Subcutaneous adipose tissue (tissue), 4 donors: ENCODE data around the gene CLTRN. TPM values are rescaled to one million over a fixed set of nuclear protein-coding genes. Genes with fewer than 3 reads are reported as not detected.

ENCODE experiments used
- total RNA-seq, 4 donors: library from RNA; depleted of rRNA; stranded (reverse); fragments of >200 nt; gene quantifications; one replicate each; pipeline ENCODE4 v1.1.0, GENCODE V29; 2016
- TF ChIP-seq, protein P1 (sequence below): fragments of 450-650 bp; IDR thresholded peaks from one replicate; pipeline ENCODE4 v1.5.1; 2016; ENCODE audit warnings: low read depth, mild to moderate bottlenecking, control low read depth, antibody characterized with exemption, moderate library complexity

CLTRN gene, protein sequence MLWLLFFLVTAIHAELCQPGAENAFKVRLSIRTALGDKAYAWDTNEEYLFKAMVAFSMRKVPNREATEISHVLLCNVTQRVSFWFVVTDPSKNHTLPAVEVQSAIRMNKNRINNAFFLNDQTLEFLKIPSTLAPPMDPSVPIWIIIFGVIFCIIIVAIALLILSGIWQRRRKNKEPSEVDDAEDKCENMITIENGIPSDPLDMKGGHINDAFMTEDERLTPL
- under 1 TPM in 3 of 4 donors, not detected in 1; 0.34 to 0.75 (median 0.49) TPM for total RNA-seq

DNA sequence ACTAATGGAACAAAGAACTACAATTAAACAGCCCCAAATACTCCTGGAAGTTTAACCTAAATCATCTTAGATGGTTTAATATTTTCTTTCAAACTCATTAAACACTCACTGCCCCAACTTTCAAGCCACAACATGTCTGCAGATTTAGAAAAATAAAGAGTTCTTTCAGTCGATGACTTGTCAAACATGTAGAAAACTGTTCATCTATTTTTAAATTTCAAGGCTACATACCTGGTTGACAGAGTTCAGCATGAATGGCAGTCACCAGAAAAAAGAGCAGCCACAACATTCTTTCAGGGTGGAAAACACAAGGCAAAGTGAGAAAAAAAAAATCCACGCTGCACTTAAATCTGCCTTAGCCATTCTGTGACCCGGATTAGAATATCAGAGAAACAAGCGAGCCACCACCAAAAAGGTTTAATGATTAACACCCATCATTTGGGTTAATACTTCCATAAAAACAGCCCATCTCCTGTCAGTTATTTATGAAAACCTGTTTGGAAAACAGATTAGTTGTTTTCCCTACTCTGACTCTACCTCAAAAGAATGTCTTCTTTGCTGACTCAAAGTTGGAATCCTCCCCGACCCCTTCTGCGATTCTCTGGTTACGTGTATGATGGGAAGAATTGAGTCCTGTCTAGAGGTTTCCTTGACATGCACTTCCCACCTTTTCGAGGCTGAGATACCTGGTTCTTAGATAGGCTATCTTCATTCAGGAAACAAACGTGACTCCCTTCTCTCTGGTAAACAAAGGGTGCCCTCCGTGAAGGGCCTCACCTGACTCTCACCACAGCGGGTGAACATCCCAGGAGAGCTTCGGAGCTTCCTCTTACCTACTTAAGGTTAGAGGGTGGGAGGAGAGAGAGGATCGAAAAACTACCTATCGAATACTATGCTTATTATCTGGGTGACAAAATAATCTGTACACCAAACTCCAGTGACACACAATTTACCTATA is at the start of gene CLTRN:
Gene CLTRN, minus strand, starts transcription at position 319 of the 958 bp plus-strand sequence. Its CDS starts 30 bp downstream, at position 289.
- TF ChIP-seq, protein P1, sequence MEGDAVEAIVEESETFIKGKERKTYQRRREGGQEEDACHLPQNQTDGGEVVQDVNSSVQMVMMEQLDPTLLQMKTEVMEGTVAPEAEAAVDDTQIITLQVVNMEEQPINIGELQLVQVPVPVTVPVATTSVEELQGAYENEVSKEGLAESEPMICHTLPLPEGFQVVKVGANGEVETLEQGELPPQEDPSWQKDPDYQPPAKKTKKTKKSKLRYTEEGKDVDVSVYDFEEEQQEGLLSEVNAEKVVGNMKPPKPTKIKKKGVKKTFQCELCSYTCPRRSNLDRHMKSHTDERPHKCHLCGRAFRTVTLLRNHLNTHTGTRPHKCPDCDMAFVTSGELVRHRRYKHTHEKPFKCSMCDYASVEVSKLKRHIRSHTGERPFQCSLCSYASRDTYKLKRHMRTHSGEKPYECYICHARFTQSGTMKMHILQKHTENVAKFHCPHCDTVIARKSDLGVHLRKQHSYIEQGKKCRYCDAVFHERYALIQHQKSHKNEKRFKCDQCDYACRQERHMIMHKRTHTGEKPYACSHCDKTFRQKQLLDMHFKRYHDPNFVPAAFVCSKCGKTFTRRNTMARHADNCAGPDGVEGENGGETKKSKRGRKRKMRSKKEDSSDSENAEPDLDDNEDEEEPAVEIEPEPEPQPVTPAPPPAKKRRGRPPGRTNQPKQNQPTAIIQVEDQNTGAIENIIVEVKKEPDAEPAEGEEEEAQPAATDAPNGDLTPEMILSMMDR: no peak

DNA sequence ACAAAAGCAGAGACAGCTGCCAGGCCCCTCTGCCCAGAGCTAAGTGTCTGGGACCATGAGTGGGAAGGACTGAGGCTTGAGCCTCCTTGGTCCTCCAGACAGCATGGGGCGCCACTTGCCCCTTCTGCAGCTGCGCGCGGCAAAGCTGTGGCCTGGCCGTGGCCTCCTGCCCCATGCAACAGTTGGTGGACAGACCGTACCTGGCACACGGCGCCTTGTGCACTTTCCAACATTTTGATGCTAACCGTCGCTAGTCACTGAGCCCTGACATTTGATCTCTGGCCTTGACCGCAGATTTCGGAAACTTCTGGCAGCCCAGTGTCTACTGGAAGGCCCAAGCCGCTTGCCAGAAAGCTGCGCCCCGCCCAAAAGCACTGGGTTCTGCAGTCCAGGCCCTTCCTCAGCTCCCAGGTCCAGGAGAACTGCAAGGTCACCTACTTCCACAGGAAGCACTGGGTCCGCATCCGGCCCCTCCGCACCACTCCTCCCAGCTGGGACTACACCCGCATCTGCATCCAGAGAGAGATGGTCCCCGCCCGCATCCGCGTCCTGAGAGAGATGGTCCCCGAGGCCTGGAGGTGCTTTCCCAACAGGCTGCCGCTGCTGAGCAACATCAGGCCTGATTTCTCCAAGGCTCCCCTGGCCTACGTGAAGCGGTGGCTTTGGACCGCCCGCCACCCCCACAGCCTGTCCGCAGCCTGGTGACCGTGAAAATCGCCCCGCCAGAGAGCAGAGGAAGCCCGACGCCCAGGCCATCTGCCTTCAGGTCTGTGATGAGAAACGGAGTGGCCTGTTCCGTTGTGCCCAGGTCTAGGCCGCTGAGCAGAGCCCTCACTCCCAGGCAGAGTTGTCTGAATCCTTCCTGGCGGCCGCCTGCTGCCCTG is 38.1 kb upstream of the CLTRN start:
- TF ChIP-seq, protein P1: no peak

DNA sequence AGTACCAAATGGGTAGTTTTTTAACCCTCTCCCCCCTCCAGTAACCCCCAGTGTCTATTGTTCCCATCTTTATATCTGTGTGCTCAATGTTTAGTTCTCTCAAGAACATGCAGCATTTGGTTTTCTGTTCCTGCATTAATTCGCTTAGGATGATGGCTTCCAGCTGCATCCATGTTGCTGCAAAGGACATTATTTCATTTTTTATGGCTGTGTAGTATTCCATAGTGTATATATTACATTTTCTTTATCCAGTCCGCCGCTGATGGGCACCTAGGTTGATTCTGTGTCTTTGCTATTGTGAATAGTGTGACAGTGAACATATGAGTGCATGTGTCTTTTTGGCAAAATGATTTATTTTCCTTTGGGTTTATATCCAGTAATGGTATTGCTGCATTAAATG is 31.9 kb upstream of the CLTRN start:
- TF ChIP-seq, protein P1: no peak

DNA sequence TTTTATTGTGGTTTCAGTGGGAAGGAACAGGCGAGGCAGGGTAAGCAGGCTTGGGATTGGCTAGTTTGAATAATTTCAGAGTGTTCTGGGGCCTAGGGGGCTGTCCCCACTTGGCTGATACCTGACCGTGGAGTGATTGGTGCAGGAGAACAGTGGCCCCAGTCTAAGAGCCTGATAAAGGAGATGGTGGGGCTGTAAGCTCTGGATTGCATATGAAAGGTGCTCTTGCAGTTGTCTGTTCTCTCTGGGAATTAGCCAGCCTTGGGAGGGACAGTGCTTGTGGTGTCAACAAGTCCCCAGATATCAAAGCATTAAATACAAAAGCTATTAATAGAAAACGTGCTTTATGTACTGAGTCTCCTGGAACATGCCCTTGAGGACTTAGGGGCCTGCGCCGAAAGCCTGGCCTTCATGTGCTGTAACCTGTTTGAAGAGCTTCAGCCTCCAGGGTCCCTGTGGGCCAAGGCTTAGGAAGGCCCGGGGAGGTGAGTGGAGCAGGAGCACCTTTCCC is 30.4 kb upstream of the CLTRN start:
- TF ChIP-seq, protein P1: no peak

DNA sequence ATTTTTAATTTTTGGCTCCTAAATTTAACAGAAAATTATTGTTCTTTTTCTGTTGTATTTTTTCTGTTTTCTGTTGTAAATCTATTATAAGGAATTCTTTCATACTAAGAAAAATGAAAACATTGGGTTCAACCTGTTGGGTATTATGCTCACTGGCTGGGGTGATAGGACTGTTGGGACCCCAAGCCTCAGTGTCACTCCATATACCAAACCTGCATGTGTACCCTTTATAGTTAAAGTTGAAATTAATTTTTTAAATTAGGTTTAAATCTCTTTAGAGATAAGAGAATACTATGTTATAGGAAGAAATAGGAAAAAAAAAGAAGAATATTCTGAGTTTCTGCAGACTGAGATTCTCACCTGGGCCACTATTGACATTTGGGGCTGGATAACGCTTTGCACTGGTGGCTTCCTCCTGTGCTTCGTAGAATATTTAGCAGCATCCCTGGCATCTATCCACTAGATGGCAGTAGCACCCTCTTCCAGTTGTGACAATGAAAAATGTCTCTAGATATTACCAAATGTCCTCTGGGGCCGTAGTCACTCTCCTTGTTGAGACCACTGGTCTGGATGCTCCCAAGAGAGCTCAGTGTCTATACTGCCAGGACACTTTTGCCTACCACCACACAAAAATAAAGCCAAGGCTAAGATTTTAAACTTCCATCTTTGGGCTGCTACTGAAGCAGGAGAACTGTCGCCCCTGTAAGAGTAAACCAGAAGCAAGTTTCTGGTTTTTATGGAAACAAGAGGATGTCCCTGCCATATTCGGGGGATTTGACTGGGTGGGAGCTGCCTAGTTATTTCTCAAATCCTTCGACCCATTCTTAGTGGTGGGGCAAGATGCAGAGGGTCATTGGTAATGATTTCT is 22.4 kb upstream of the CLTRN start:
- TF ChIP-seq, protein P1: no peak

DNA sequence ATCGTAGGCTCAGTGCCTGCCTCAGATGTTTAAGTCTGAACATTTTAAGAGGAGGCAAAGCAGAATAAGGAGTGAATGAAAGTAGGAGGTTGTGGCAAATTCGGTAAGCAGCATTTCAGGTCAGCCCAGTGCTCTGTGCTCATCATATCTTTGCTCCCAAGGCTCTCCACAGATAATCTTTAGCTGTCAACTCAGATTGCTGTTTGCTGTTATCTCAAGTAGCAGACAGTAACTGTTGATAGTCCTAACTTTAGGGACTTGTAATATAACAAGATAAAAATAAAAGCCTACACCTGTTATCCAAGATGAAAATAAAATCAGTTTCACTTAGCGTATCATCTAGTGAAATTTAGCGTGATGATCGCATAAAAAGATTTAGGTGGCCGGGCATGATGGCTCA is 18.6 kb upstream of the CLTRN start:
- TF ChIP-seq, protein P1: no peak
